ENCODE measurements around the gene ZNF341. TPM values are rescaled to one million over a fixed set of nuclear protein-coding genes. Genes with fewer than 3 reads are reported as not detected.

ZNF341 gene
- total RNA-seq, 1 donor from 2014 or later, result 1.8 TPM

DNA sequence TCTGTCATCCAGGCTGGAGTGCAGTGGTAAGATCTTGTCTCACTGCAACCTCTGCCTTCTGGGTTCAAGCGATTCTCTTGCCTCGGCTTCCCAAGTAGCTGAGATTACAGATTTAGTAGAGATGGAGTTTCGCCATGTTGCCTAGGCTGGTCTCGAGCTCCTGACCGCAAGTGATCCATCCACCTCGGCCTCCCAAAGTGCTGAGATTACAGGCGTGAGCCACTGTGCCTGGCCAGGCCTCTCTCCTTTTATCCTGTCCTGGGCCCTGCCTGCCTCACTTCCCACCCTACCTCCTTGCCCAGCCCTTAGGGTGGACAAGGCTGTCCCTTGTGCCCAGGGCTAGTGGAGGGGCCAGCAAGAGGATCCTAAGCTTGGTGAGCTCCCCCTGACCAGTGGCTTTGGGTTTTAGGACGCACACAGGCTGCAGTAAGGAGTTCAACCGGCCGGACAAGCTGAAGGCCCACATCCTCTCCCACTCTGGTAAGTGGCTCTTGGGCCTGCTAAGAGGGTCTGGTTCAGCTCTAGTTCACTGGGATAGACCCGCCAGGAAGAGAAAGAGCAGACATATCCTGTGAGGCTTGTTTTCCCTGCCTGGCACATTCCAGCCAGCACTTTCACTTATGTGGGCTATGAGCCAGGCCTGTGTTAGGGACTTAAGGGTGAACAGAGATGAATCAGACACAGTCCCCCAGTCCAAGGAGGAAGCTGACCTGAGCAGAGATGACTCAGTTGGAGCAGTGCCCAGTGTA, 57.5 kb downstream of the ZNF341 start:
- no peak overlapping the region for H3K4me3 ChIP-seq
- peaks cover 56% of the 10 kb centered on the region for H3K4me1 ChIP-seq
- intact Hi-C loops (cut with micrococcal nuclease), result no loop called here
- H3K27me3 ChIP-seq (ENCODE audit: low read depth), result no peaks in the 10 kb centered on the region
- H3K9me3 ChIP-seq (replicated peaks), result no peaks in the 10 kb centered on the region
- no peak for DNase-seq
- H3K36me3 ChIP-seq, result no peaks in the 10 kb centered on the region
- peak overlapping the region; percentile 65 for H3K27ac ChIP-seq (replicated peaks)
- TF ChIP-seq, protein P1, sequence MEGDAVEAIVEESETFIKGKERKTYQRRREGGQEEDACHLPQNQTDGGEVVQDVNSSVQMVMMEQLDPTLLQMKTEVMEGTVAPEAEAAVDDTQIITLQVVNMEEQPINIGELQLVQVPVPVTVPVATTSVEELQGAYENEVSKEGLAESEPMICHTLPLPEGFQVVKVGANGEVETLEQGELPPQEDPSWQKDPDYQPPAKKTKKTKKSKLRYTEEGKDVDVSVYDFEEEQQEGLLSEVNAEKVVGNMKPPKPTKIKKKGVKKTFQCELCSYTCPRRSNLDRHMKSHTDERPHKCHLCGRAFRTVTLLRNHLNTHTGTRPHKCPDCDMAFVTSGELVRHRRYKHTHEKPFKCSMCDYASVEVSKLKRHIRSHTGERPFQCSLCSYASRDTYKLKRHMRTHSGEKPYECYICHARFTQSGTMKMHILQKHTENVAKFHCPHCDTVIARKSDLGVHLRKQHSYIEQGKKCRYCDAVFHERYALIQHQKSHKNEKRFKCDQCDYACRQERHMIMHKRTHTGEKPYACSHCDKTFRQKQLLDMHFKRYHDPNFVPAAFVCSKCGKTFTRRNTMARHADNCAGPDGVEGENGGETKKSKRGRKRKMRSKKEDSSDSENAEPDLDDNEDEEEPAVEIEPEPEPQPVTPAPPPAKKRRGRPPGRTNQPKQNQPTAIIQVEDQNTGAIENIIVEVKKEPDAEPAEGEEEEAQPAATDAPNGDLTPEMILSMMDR (IDR thresholded peaks at IDR 0.05; ENCODE audit: borderline replicate concordance), result no peak

- H3K27ac ChIP-seq (replicated peaks), result peak overlapping the region; percentile 65
- no peaks in the 10 kb centered on the region for H3K27me3 ChIP-seq (ENCODE audit: low read depth)
- TF ChIP-seq, protein P1 (IDR thresholded peaks at IDR 0.05; ENCODE audit: borderline replicate concordance), result no peak
- H3K4me3 ChIP-seq, result no peak overlapping the region
- no peaks in the 10 kb centered on the region for H3K9me3 ChIP-seq (replicated peaks)
- DNase-seq, result no peak
- H3K36me3 ChIP-seq, result no peaks in the 10 kb centered on the region
- intact Hi-C loops (cut with micrococcal nuclease), result no loop called here
- peaks cover 56% of the 10 kb centered on the region for H3K4me1 ChIP-seq
Measured at GRCh38 chr20:33789858-33790182, 58.0 kb downstream of the ZNF341 start.

DNA sequence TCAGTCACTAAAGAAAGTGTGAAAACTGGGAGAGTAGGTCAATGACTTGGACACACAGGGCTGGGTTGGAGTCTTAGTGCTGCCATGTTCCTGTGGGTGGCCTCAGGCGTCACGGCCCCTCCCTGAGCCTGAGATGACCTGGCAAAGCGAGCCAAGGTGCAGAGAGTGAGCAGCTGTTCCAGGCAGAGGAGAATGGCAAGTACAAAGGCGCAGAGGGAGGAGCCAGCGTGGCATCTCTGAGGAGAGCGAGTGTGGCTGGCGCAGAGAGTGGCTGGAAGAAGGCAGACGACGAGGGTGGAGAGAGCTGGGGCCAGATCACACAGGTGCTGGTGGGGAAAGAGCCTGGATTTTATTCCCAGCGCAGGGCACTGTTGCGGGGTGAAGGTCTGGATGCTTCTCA, 58.8 kb downstream of the ZNF341 start:
- Histone ChIP-seq H3K27me3 (ENCODE audit: low read depth) (no peaks in the 10 kb centered on the region), H3K4me1 (peaks cover 56% of the 10 kb centered on the region), H3K9me3 (replicated peaks) (no peaks in the 10 kb centered on the region), H3K36me3 (no peaks in the 10 kb centered on the region), H3K27ac (replicated peaks) (no peak overlapping the region), H3K4me3 (no peak overlapping the region)
- TF ChIP-seq, protein P1 (IDR thresholded peaks at IDR 0.05; ENCODE audit: borderline replicate concordance), result no peak
- no peak for DNase-seq
- intact Hi-C loops (cut with micrococcal nuclease), result no loop called here

- DNase-seq, result no peak
- no peaks in the 10 kb centered on the region for H3K36me3 ChIP-seq
- H3K4me1 ChIP-seq, result peaks cover 56% of the 10 kb centered on the region
- H3K27ac ChIP-seq (replicated peaks), result no peak overlapping the region
- H3K9me3 ChIP-seq (replicated peaks), result no peaks in the 10 kb centered on the region
- H3K27me3 ChIP-seq (ENCODE audit: low read depth), result no peaks in the 10 kb centered on the region
- intact Hi-C loops (cut with micrococcal nuclease), result no loop called here
- TF ChIP-seq, protein P1 (IDR thresholded peaks at IDR 0.05; ENCODE audit: borderline replicate concordance), result no peak
- H3K4me3 ChIP-seq, result no peak overlapping the region
Measured at GRCh38 chr20:33791021-33791420, 59.2 kb downstream of the ZNF341 start.

GRCh38 chr20:33791540-33791939, 59.7 kb downstream of the ZNF341 start:
- intact Hi-C loops (cut with micrococcal nuclease), result no loop called here
- TF ChIP-seq, protein P1 (IDR thresholded peaks at IDR 0.05; ENCODE audit: borderline replicate concordance), result no peak
- peaks cover 52% of the 10 kb centered on the region for H3K4me1 ChIP-seq
- H3K4me3 ChIP-seq, result no peak overlapping the region
- H3K9me3 ChIP-seq (replicated peaks), result no peaks in the 10 kb centered on the region
- no peaks in the 10 kb centered on the region for H3K27me3 ChIP-seq (ENCODE audit: low read depth)
- DNase-seq, result no peak
- no peaks in the 10 kb centered on the region for H3K36me3 ChIP-seq
- H3K27ac ChIP-seq (replicated peaks), result no peak overlapping the region
